VCaP (cell line): ENCODE results near the gene RFXAP.

Experiments used
- H3K27ac ChIP-seq: fragments of 450-650 bp; 2 replicates; pipeline ENCODE4 v1.5.1; 2017
- TF ChIP-seq, protein P1 (sequence below): fragments of 450-650 bp; conservative IDR thresholded peaks from 2 replicates; pipeline ENCODE4 v1.5.1; 2017; ENCODE audit warnings: mild to moderate bottlenecking, moderate library complexity

Gene RFXAP

DNA sequence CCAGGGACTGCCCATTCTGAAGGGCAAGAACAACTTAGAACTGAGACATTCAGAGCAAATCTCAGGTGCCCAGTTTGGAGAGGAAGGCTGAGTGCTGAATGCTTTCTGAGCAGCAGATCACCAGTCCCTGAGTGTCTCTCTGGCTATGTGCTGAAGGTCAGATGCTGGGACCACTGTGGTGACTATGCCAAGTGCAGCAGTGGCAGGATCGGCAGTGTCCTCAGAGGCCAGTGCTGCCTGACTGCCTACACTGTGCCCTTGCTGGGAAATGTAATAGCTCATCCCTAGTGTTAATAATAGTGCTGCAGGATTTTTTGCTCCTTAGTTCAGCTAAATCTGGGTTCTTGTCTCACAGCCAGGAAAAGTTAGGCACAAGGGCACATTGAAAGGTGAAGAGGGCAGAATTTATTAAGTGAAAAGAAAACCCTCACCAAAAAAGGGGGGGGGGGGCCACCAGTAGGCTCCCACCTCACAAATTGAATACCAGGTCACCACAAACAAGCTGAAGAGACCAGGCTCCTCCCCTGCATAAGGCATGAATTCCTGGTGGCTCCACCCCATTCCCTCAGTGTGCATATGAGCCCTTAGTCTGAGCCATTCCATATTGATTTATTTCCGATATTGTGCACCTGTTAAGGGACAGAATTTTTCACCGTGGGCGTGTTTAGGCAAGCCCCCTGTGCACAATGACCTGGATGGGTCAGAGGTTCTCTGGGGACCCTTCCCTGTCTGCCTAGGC, 18.5 kb downstream of the RFXAP start:
- TF ChIP-seq, protein P1, sequence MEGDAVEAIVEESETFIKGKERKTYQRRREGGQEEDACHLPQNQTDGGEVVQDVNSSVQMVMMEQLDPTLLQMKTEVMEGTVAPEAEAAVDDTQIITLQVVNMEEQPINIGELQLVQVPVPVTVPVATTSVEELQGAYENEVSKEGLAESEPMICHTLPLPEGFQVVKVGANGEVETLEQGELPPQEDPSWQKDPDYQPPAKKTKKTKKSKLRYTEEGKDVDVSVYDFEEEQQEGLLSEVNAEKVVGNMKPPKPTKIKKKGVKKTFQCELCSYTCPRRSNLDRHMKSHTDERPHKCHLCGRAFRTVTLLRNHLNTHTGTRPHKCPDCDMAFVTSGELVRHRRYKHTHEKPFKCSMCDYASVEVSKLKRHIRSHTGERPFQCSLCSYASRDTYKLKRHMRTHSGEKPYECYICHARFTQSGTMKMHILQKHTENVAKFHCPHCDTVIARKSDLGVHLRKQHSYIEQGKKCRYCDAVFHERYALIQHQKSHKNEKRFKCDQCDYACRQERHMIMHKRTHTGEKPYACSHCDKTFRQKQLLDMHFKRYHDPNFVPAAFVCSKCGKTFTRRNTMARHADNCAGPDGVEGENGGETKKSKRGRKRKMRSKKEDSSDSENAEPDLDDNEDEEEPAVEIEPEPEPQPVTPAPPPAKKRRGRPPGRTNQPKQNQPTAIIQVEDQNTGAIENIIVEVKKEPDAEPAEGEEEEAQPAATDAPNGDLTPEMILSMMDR = no peak

DNA sequence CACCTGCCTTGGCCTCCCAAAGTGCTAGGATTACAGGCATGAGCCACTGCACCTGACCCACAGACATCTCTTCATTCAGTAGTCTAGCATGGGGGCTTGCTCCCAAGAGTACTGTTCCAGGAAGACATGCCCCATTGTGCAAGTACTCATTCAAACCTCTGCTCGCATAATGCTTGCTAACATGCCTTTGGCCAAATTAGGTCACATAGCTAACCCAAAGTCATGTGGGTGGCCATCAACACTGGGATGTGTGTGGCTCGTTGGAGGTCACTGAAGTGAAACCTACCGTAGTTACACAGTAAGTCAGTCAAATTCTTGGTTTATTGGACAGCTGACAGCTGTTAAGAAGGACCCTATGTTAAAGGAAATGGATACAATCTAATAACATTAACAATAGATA, 20.3 kb downstream of the RFXAP start:
- no peak overlapping the region for H3K27ac ChIP-seq
- TF ChIP-seq, protein P1 = no peak

More for the DNA sequence above, 18.5 kb downstream of the RFXAP start:
- no peak overlapping the region for H3K27ac ChIP-seq

GRCh38 chr13:36839981-36840380, 21.0 kb downstream of the RFXAP start:
- TF ChIP-seq, protein P1 = no peak
- H3K27ac ChIP-seq = no peak overlapping the region

DNA sequence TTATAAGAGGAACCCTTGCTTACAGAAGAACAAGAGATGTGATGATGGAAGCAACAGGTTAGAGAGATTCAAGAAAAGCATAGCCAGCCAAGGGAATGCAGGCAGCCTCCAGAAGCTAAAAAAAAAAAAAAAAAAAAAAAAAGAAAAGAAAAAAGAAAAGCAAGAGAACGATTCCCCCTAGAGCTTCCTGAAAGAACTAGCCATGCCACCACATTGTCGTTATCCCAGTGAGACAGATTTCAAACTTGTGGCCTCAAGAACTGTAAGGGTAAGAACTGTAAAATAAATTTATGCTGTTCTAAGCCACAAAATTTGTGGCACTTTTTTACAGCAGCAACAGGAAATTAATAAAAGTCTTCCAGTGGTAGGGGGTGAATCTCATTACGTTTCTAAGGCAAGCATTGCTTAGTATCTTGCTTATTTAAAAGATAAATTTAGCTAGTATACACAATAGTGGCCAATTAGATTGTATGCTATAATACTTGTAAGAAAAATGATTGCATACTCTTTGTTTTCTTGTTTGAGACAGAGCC, 21.8 kb downstream of the RFXAP start:
- TF ChIP-seq, protein P1 = no peak
- H3K27ac ChIP-seq = no peak overlapping the region

DNA sequence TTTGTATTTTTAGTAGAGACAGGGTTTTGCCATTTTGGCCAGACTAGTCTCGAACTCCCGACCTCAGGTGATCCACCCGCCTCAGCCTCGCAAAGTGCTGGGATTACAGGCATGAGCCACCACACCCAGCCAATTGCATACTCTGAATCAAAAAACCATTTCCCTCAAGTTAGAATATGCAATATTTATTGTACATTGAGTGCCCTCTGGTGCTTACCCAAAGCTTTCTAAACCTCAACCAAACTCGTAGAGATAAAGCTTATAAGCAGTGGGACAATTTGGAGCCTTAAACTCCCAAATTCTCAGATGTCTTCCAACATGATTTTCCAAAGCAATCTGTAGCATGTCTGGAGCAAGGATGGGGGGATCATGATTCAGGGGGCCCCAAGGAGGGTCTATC, 22.4 kb downstream of the RFXAP start:
- TF ChIP-seq, protein P1 = peak; percentile 24; the same call in 1 of the 2 replicates
- H3K27ac ChIP-seq = no peak overlapping the region

DNA sequence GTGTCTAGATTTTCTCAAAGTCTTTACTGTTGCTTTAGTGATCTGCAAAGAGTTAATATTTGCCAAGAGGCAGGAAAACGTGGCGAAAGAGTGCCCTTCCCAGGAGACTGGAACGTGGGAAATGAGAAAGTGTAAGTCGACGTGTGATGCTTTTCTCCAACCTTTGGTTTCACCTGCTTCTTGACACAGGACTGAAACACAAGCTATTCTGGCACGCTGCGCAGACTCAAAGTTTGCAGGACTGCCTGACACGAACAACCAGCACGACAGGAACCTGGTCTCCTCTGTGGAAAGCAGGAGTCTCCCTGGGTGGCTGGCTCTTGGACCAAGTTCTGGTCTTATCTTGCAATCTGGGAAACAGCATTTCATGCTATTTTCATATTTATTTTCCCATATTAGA, 28.6 kb downstream of the RFXAP start:
- peak overlapping the region; percentile 46 for H3K27ac ChIP-seq
- TF ChIP-seq, protein P1 = no peak

- TF ChIP-seq, protein P1 = peak; percentile 22; the same call in 1 of the 2 replicates
These were observed 29.4 kb downstream of the RFXAP start for GRCh38 chr13:36848199-36848982.

More at GRCh38 chr13:36848199-36848982, 29.4 kb downstream of the RFXAP start:
- peak overlapping the region; percentile 46 for H3K27ac ChIP-seq
